Mammary epithelial cell (primary cell): Measurements from ENCODE around the gene RAB11FIP4.

Source experiments
- EZH2 ChIP-seq: IDR thresholded peaks from 2 replicates; pipeline ENCODE4 v1.6.1; 2012; ENCODE audit warnings: low read length, inconsistent platforms, borderline replicate concordance
- TF ChIP-seq, protein P1 (sequence below), 2 donors: IDR thresholded peaks in 1 of 2; conservative IDR thresholded peaks in 1 of 2; 2 replicates each; pipeline ENCODE4 v1.5.1; 2011 to 2012; ENCODE audit warnings: inconsistent platforms in 2 of 2, low read length in 2 of 2, mild to moderate bottlenecking in 2 of 2, control low read depth in 1 of 2, low read depth in 1 of 2; ENCODE audit not compliant: insufficient read depth in 1 of 2; ENCODE audit errors: extremely low read depth in 1 of 2

- TF ChIP-seq, protein P1, sequence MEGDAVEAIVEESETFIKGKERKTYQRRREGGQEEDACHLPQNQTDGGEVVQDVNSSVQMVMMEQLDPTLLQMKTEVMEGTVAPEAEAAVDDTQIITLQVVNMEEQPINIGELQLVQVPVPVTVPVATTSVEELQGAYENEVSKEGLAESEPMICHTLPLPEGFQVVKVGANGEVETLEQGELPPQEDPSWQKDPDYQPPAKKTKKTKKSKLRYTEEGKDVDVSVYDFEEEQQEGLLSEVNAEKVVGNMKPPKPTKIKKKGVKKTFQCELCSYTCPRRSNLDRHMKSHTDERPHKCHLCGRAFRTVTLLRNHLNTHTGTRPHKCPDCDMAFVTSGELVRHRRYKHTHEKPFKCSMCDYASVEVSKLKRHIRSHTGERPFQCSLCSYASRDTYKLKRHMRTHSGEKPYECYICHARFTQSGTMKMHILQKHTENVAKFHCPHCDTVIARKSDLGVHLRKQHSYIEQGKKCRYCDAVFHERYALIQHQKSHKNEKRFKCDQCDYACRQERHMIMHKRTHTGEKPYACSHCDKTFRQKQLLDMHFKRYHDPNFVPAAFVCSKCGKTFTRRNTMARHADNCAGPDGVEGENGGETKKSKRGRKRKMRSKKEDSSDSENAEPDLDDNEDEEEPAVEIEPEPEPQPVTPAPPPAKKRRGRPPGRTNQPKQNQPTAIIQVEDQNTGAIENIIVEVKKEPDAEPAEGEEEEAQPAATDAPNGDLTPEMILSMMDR (conservative IDR thresholded peaks at IDR 0.05 in 1 of 2, IDR thresholded peaks at IDR 0.05 in 1 of 2; ENCODE audit: extremely low read depth in 1 of 2, insufficient read depth in 1 of 2, low read depth in 1 of 2, low read length in 2 of 2), result no peak
- no peak for TF ChIP-seq EZH2
These were observed 35.5 kb upstream of the RAB11FIP4 start for GRCh38 chr17:31355935-31356334.
